H9 (cell line): ENCODE data around the gene PREX1. TPM values are rescaled to one million over a fixed set of nuclear protein-coding genes. Genes with fewer than 3 reads are reported as not detected.

Source experiments
- DNase-seq: peaks from one replicate; pipeline ENCODE4 v3.0.0-alpha.2; 2017
- H2AFZ ChIP-seq: one replicate; pipeline ENCODE4 v1.6.1; 2013; ENCODE audit warnings: mild to moderate bottlenecking, low read length, control low read depth, moderate library complexity
- H2AK5ac ChIP-seq: 2 replicates; pipeline ENCODE4 v1.6.1; 2013; ENCODE audit warnings: low read length, control low read depth, mixed read lengths; ENCODE audit not compliant: insufficient read length
- H2BK120ac ChIP-seq: one replicate; pipeline ENCODE4 v1.6.1; 2013; ENCODE audit warnings: low read depth, mild to moderate bottlenecking, low read length, control low read depth, inconsistent platforms; ENCODE audit not compliant: poor library complexity, severe bottlenecking
- H2BK12ac ChIP-seq: 2 replicates; pipeline ENCODE4 v1.6.1; 2013; ENCODE audit warnings: low read length, control low read depth, mixed read lengths, low read depth; ENCODE audit not compliant: insufficient read length
- H2BK15ac ChIP-seq: 2 replicates; pipeline ENCODE4 v1.6.1; 2013; ENCODE audit warnings: low read depth, low read length, control low read depth
- H2BK20ac ChIP-seq: one replicate; pipeline ENCODE4 v1.6.1; 2013; ENCODE audit warnings: low read depth, mild to moderate bottlenecking, low read length, control low read depth, inconsistent platforms; ENCODE audit not compliant: poor library complexity, severe bottlenecking
- H2BK5ac ChIP-seq: 2 replicates; pipeline ENCODE4 v1.6.1; 2013; ENCODE audit warnings: low read length, control low read depth, mixed read lengths; ENCODE audit not compliant: insufficient read length
- H3K14ac ChIP-seq: 2 replicates; pipeline ENCODE4 v1.6.1; 2013; ENCODE audit warnings: low read length, control low read depth; ENCODE audit not compliant: insufficient read depth
- H3K18ac ChIP-seq: 2 replicates; pipeline ENCODE4 v1.6.1; 2013; ENCODE audit warnings: low read depth, mild to moderate bottlenecking, mixed read lengths, low read length, control low read depth; ENCODE audit not compliant: insufficient read length
- H3K23ac ChIP-seq: 2 replicates; pipeline ENCODE4 v1.6.1; 2013; ENCODE audit warnings: low read length, control low read depth, mixed read lengths, low read depth; ENCODE audit not compliant: insufficient read length
- H3K23me2 ChIP-seq: 2 replicates; pipeline ENCODE4 v1.6.1; 2013; ENCODE audit warnings: low read depth, mild to moderate bottlenecking, mixed read lengths, low read length, control low read depth; ENCODE audit not compliant: insufficient read length, poor library complexity, severe bottlenecking
- H3K27ac ChIP-seq: 2 replicates; pipeline ENCODE4 v1.5.1; 2013; ENCODE audit warnings: low read length, control low read depth, mixed read lengths, low read depth; ENCODE audit not compliant: insufficient read length
- H3K27me3 ChIP-seq: 2 replicates; pipeline ENCODE4 v1.6.1; 2013; ENCODE audit warnings: low read length, control low read depth, inconsistent platforms; ENCODE audit not compliant: insufficient read depth
- H3K4ac ChIP-seq: 2 replicates; pipeline ENCODE4 v1.6.1; 2013; ENCODE audit warnings: low read depth, mild to moderate bottlenecking, control low read depth, inconsistent platforms, low read length, moderate library complexity
- H3K4me1 ChIP-seq: 2 replicates; pipeline ENCODE4 v1.6.1; 2013; ENCODE audit warnings: low read length, control low read depth, inconsistent platforms; ENCODE audit not compliant: insufficient read depth
- H3K4me2 ChIP-seq: 2 replicates; pipeline ENCODE4 v1.6.1; 2013; ENCODE audit warnings: low read length, control low read depth, mixed read lengths; ENCODE audit not compliant: insufficient read length, insufficient read depth
- H3K56ac ChIP-seq: 2 replicates; pipeline ENCODE4 v1.6.1; 2013; ENCODE audit warnings: low read depth, mild to moderate bottlenecking, mixed read lengths, low read length, control low read depth; ENCODE audit not compliant: insufficient read length
- H3K79me1 ChIP-seq: 2 replicates; pipeline ENCODE4 v1.6.1; 2013; ENCODE audit warnings: low read depth, mild to moderate bottlenecking, moderate library complexity, low read length, control low read depth, inconsistent platforms; ENCODE audit not compliant: insufficient read depth, poor library complexity, severe bottlenecking
- H3K79me2 ChIP-seq: 2 replicates; pipeline ENCODE4 v1.6.1; 2013; ENCODE audit warnings: low read length, control low read depth, inconsistent platforms; ENCODE audit not compliant: insufficient read depth
- H3K9ac ChIP-seq: 2 replicates; pipeline ENCODE4 v1.6.1; 2013; ENCODE audit warnings: low read length, control low read depth, mixed read lengths; ENCODE audit not compliant: insufficient read length; ENCODE audit errors: extremely low read depth
- H3K9me3 ChIP-seq: one replicate; pipeline ENCODE4 v1.6.1; 2013; ENCODE audit warnings: low read depth, low read length, inconsistent platforms; ENCODE audit not compliant: control insufficient read depth
- H3T11ph ChIP-seq: one replicate; pipeline ENCODE4 v1.6.1; 2013; ENCODE audit warnings: mild to moderate bottlenecking, low read length, control low read depth, inconsistent platforms
- H4K20me1 ChIP-seq: one replicate; pipeline ENCODE4 v1.6.1; 2013; ENCODE audit not compliant: control insufficient read depth, insufficient read length, insufficient read depth
- H4K5ac ChIP-seq: 2 replicates; pipeline ENCODE4 v1.6.1; 2013; ENCODE audit warnings: low read depth, mild to moderate bottlenecking, mixed read lengths, low read length, control low read depth; ENCODE audit not compliant: insufficient read length
- H4K8ac ChIP-seq: replicated peaks from 2 replicates; pipeline ENCODE4 v1.6.1; 2013; ENCODE audit warnings: low read length, control low read depth, mixed read lengths, low read depth; ENCODE audit not compliant: insufficient read length
- H4K91ac ChIP-seq: 2 replicates; pipeline ENCODE4 v1.6.1; 2013; ENCODE audit warnings: low read depth, mild to moderate bottlenecking, moderate library complexity, mixed read lengths, low read length, control low read depth; ENCODE audit not compliant: insufficient read length
- H3K27ac Mint-ChIP-seq, 3 experiments: 2 replicates in 2 of 3; 3 replicates in 1 of 3; pipeline ENCODE4 v1.8.0; 2020 to 2021; ENCODE audit warnings: mixed read lengths in 3 of 3, mild to moderate bottlenecking in 1 of 3, moderate library complexity in 1 of 3
- H3K27me3 Mint-ChIP-seq: 2 replicates; pipeline ENCODE4 v1.8.0; 2021; ENCODE audit warnings: low read depth, mild to moderate bottlenecking, moderate library complexity, mixed read lengths
- H3K36me3 Mint-ChIP-seq, 3 experiments: 2 replicates in 2 of 3; 3 replicates in 1 of 3; pipeline ENCODE4 v1.8.0; 2020 to 2021; ENCODE audit warnings: low read depth in 3 of 3, mixed read lengths in 3 of 3; ENCODE audit not compliant: insufficient read depth in 1 of 3
- H3K4me1 Mint-ChIP-seq, 2 experiments: 2 replicates each; pipeline ENCODE4 v1.8.0; 2020; ENCODE audit warnings: mixed read lengths in 2 of 2
- H3K4me3 Mint-ChIP-seq, 2 experiments: 2 replicates in 1 of 2; 3 replicates in 1 of 2; pipeline ENCODE4 v1.8.0; 2020 to 2021; ENCODE audit warnings: mild to moderate bottlenecking in 2 of 2, mixed read lengths in 2 of 2, moderate library complexity in 1 of 2
- H3K9me3 Mint-ChIP-seq, 2 experiments: 2 replicates in 1 of 2; 3 replicates in 1 of 2; pipeline ENCODE4 v1.8.0; 2020; ENCODE audit warnings: mild to moderate bottlenecking in 2 of 2, mixed read lengths in 2 of 2, moderate library complexity in 1 of 2
- WGBS: extraction: QIAGEN DNeasy Blood & Tissue Kit; methylation state at CpG from one replicate; pipeline ENCODE4 v1.1.7; 2013; ENCODE audit warnings: missing lambda C conversion rate, low lambda C conversion rate, mixed read lengths; ENCODE audit not compliant: insufficient read length; ENCODE audit errors: extremely low coverage; 5-methylcytosine and 5-hydroxymethylcytosine counted together
- total RNA-seq: library from RNA; stranded (reverse); gene quantifications from 2 replicates; pipeline ENCODE4 v1.2.1, GENCODE V29; 2021
- TF ChIP-seq, protein P1 (sequence below): fragments of 200-600 bp; sonication (generic); conservative IDR thresholded peaks from 3 replicates; pipeline ENCODE4 v1.8.0; 2021; ENCODE audit warnings: antibody characterized with exemption, mild to moderate bottlenecking

The PREX1 gene
- total RNA-seq, 1 experiment from 2014 or later, result 6.6 TPM

DNA sequence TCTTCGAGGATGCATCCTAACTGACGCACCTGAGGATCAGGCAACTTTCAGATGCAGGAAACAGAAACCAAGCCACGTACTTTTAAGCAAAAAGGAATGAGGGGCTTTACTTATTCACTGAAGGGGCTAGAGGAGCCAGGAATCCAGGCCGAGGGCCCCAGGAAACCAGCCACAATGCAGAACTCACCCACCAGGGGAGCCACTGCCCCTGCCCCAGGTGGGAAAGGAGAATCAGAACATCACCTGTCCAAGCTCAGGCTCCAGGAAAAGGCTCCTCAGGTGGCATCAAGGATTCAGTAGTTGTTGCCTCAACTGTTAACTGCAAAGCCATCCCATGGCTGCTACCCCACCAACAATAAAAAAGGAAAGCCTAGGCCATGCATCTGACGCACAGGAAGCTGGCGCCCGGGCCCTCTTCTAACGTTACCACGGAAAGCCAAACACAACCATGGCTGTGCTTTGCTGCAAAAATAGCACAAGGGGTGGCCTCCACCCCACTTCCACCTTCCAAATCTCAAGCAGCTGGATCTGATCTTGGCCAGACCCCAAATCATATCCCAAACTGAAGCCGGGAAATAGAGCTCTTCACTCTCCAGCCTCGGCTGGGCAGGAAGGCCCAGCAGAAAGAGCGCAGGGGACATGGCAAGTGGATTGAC is 121.0 kb downstream of the PREX1 start:
- Mint-ChIP-seq H3K4me3 (no peak overlapping the region), H3K4me1 (peaks cover 0 to 5% of the 10 kb centered on the region in 2 experiments; a peak in 1 of 4 replicates), H3K9me3 (no peaks in the 10 kb centered on the region), H3K27ac (peak overlapping the region in 2 of 3 experiments; percentile 49 to 55; a peak in 2 of 7 replicates), H3K27me3 (no peaks in the 10 kb centered on the region), H3K36me3 (peaks cover 0 to 3% (median 2%) of the 10 kb centered on the region in 3 experiments; a peak in 1 of 7 replicates)
- H2BK120ac ChIP-seq, result no peak overlapping the region
- no peak overlapping the region for H3K18ac ChIP-seq
- no peaks in the 10 kb centered on the region for H3K27me3 ChIP-seq
- no peak overlapping the region for H2BK5ac ChIP-seq
- H3K79me1 ChIP-seq, result no peaks in the 10 kb centered on the region
- no peaks in the 10 kb centered on the region for H3K9me3 ChIP-seq
- no peak for DNase-seq
- no peak overlapping the region for H3T11ph ChIP-seq
- no peak overlapping the region for H4K91ac ChIP-seq
- H2BK12ac ChIP-seq, result no peak overlapping the region
- H3K27ac ChIP-seq, result no peak overlapping the region
- H3K23ac ChIP-seq, result no peak overlapping the region
- H2AFZ ChIP-seq, result no peak overlapping the region
- H3K4ac ChIP-seq, result no peak overlapping the region
- H4K5ac ChIP-seq, result no peak overlapping the region
- TF ChIP-seq, protein P1, sequence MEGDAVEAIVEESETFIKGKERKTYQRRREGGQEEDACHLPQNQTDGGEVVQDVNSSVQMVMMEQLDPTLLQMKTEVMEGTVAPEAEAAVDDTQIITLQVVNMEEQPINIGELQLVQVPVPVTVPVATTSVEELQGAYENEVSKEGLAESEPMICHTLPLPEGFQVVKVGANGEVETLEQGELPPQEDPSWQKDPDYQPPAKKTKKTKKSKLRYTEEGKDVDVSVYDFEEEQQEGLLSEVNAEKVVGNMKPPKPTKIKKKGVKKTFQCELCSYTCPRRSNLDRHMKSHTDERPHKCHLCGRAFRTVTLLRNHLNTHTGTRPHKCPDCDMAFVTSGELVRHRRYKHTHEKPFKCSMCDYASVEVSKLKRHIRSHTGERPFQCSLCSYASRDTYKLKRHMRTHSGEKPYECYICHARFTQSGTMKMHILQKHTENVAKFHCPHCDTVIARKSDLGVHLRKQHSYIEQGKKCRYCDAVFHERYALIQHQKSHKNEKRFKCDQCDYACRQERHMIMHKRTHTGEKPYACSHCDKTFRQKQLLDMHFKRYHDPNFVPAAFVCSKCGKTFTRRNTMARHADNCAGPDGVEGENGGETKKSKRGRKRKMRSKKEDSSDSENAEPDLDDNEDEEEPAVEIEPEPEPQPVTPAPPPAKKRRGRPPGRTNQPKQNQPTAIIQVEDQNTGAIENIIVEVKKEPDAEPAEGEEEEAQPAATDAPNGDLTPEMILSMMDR, result peak; percentile 51
- H3K14ac ChIP-seq, result no peak overlapping the region
- H3K9ac ChIP-seq, result no peak overlapping the region
- no peak overlapping the region for H3K4me2 ChIP-seq
- H3K79me2 ChIP-seq, result no peaks in the 10 kb centered on the region
- no peaks in the 10 kb centered on the region for H4K20me1 ChIP-seq
- no CpG with 5 or more reads among the region's 12 CpGs for WGBS
- H2BK20ac ChIP-seq, result no peak overlapping the region
- no peaks in the 10 kb centered on the region for H3K4me1 ChIP-seq
- H2AK5ac ChIP-seq, result no peak overlapping the region
- no peak overlapping the region for H3K56ac ChIP-seq
- no peak overlapping the region for H4K8ac ChIP-seq
- no peak overlapping the region for H2BK15ac ChIP-seq
- no peaks in the 10 kb centered on the region for H3K23me2 ChIP-seq
